HG03064 (cell line): ENCODE measurements around the gene MAP4.

ENCODE experiments used
- ATAC-seq: cut with Tn5 transposase; IDR thresholded peaks from one replicate; pipeline ENCODE4 v1.9.1; 2021; ENCODE audit warnings: low read depth; ENCODE audit not compliant: unreplicated experiment

The MAP4 gene

GRCh38 chr3:47871389-47871788 is 144.8 kb downstream of the MAP4 start:
- ATAC-seq = no peak

- no peak for ATAC-seq
These were observed 145.4 kb downstream of the MAP4 start for GRCh38 chr3:47870702-47871260.

- no peak for ATAC-seq
These were observed 146.1 kb downstream of the MAP4 start for GRCh38 chr3:47870156-47870555.

- no peak for ATAC-seq
These were observed 147.9 kb downstream of the MAP4 start for GRCh38 chr3:47868306-47868705.

- no peak for ATAC-seq
These were observed 148.7 kb downstream of the MAP4 start for GRCh38 chr3:47867451-47868044.

- ATAC-seq = no peak
These were observed 151.0 kb downstream of the MAP4 start for GRCh38 chr3:47865192-47865591.

GRCh38 chr3:47863391-47864128 is 152.7 kb downstream of the MAP4 start:
- no peak for ATAC-seq

GRCh38 chr3:47859956-47860605 is 156.1 kb downstream of the MAP4 start:
- no peak for ATAC-seq

GRCh38 chr3:47857151-47857550 is 159.1 kb downstream of the MAP4 start:
- no peak for ATAC-seq

- ATAC-seq = no peak
These were observed 159.5 kb downstream of the MAP4 start for GRCh38 chr3:47856669-47857068.

- no peak for ATAC-seq
These were observed 160.5 kb downstream of the MAP4 start for GRCh38 chr3:47855461-47856383.

GRCh38 chr3:47854720-47855455 is 161.3 kb downstream of the MAP4 start:
- ATAC-seq = no peak

GRCh38 chr3:47854267-47854666 is 161.9 kb downstream of the MAP4 start:
- no peak for ATAC-seq

GRCh38 chr3:47852604-47853602 is 163.3 kb downstream of the MAP4 start:
- ATAC-seq = no peak

GRCh38 chr3:47851888-47852603 is 164.2 kb downstream of the MAP4 start:
- ATAC-seq = no peak

GRCh38 chr3:47850564-47851410 is 165.4 kb downstream of the MAP4 start:
- ATAC-seq = no peak
